HG03097 (cell line): ENCODE measurements around the gene GALNT1.
"Not testable (repeated sequence)": the region's sequence is repeated elsewhere in the genome, so short reads cannot be mapped to it uniquely, and the experiment has no call there.

Source experiments
- ATAC-seq: cut with Tn5 transposase; IDR thresholded peaks from one replicate; pipeline ENCODE4 v1.9.1; 2021; ENCODE audit not compliant: unreplicated experiment, low FRiP score

Gene GALNT1

GRCh38 chr18:35581546-35581897 is at the start of gene GALNT1:
GALNT1 (plus strand) TSS chr18:35581740; CDS start chr18:35654663, 72,923 bp downstream.
- no peak for ATAC-seq

GRCh38 chr18:35533916-35534405 is 47.6 kb upstream of the GALNT1 start:
- no peak for ATAC-seq

GRCh38 chr18:35535297-35535696 is 46.2 kb upstream of the GALNT1 start:
- no peak for ATAC-seq

GRCh38 chr18:35542356-35542755 is 39.2 kb upstream of the GALNT1 start:
- no peak for ATAC-seq

GRCh38 chr18:35547008-35547605 is 34.4 kb upstream of the GALNT1 start:
- ATAC-seq = no peak

GRCh38 chr18:35549564-35549963 is 32.0 kb upstream of the GALNT1 start:
- ATAC-seq = no peak

- ATAC-seq = no peak
Measured at GRCh38 chr18:35553300-35553699, 28.2 kb upstream of the GALNT1 start.

GRCh38 chr18:35555538-35555937 is 26.0 kb upstream of the GALNT1 start:
- ATAC-seq = not testable (repeated sequence)

GRCh38 chr18:35559867-35560266 is 21.7 kb upstream of the GALNT1 start:
- ATAC-seq = no peak

- ATAC-seq = peak; percentile 57
Measured at GRCh38 chr18:35564795-35565453, 16.6 kb upstream of the GALNT1 start.

- no peak for ATAC-seq
Measured at GRCh38 chr18:35566019-35566418, 15.5 kb upstream of the GALNT1 start.

- no peak for ATAC-seq
Measured at GRCh38 chr18:35570182-35570581, 11.4 kb upstream of the GALNT1 start.

- ATAC-seq = no peak
Measured at GRCh38 chr18:35571138-35571537, 10.4 kb upstream of the GALNT1 start.

GRCh38 chr18:35572644-35573043 is 8.9 kb upstream of the GALNT1 start:
- ATAC-seq = no peak

- ATAC-seq = no peak
Measured at GRCh38 chr18:35573531-35573930, 8.0 kb upstream of the GALNT1 start.

- ATAC-seq = not testable (repeated sequence)
Measured at GRCh38 chr18:35576240-35576845, 5.2 kb upstream of the GALNT1 start.

GRCh38 chr18:35577045-35577848 is 4.3 kb upstream of the GALNT1 start:
- ATAC-seq = peak; percentile 62

GRCh38 chr18:35578481-35578880 is 3.1 kb upstream of the GALNT1 start:
- ATAC-seq = no peak

- no peak for ATAC-seq
Measured at GRCh38 chr18:35578936-35579335, 2.6 kb upstream of the GALNT1 start.

GRCh38 chr18:35580701-35581539 is 620 bp upstream of the GALNT1 start:
- ATAC-seq = peak; percentile 22
